ENCODE results near the gene SCN7A. TPM values are rescaled to one million over a fixed set of nuclear protein-coding genes. Genes with fewer than 3 reads are reported as not detected.
"Not testable (repeated sequence)": the region's sequence is repeated elsewhere in the genome, so short reads cannot be mapped to it uniquely, and the experiment has no call there.

Gene SCN7A
- total and polyA plus RNA-seq, 4 donors: 0.05 to 7.9 (median 1.1) TPM

DNA sequence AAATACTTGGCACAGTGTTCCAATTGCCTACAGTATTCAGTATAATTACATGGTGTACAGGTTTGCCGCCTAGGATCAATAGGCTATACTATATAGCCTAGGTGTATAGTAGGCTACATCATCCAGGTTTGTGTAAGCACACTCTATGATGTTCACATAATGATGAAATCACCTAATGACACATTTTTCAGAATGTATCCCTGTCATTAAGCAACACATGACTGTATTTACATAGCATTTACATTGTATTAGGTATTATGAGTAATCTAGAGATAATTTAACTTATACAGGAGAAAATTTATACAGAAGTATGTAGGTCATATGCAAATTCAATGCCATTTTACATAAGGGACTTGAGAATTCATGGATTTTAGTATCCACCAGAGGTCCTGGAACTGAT lies 35.4 kb downstream of the SCN7A start (continued):
- TF ChIP-seq ZBTB33 (IDR thresholded peaks at IDR 0.05) (no peak), YY1 (IDR thresholded peaks at IDR 0.05) (no peak), NR2F2 (IDR thresholded peaks at IDR 0.05) (no peak), JUND (IDR thresholded peaks at IDR 0.05) (no peak), RXRA (IDR thresholded peaks at IDR 0.05) (no peak)

GRCh38 chr2:166455823-166456222 lies 38.2 kb downstream of the SCN7A start:
- H3K4me1 ChIP-seq (ENCODE audit: control insufficient read depth in 4 of 4, insufficient read depth in 4 of 4, low read length in 3 of 4); H3K36me3 ChIP-seq (ENCODE audit: control insufficient read depth in 4 of 4, insufficient read depth in 3 of 4, low read depth in 1 of 4, low read length in 3 of 4); H3K9ac ChIP-seq (ENCODE audit: low read depth in 1 of 2, low read length in 2 of 2); DNase-seq (ENCODE audit: low spot score); H3K27me3 ChIP-seq (ENCODE audit: control insufficient read depth in 4 of 4, insufficient read depth in 4 of 4, low read length in 3 of 4); H3K9me3 ChIP-seq (ENCODE audit: control insufficient read depth in 4 of 4, low read length in 3 of 4); H3K27ac ChIP-seq (ENCODE audit: low read depth in 1 of 2, low read length in 2 of 2): not testable (repeated sequence)
- WGBS: 89% methylated on average over 4 of the region's 4 CpGs
- H3K4me3 ChIP-seq (ENCODE audit: low read depth in 1 of 3, low read length in 3 of 3): peak overlapping the region in 1 of 3 donors; percentile 6

GRCh38 chr2:166454006-166454595 lies 39.9 kb downstream of the SCN7A start:
- DNase-seq (ENCODE audit: low spot score): no peak
- TF ChIP-seq RXRA (IDR thresholded peaks at IDR 0.05): no peak
- no peak for TF ChIP-seq HNF4G (IDR thresholded peaks at IDR 0.05)
- no peak for TF ChIP-seq ATF3 (IDR thresholded peaks at IDR 0.05)
- TF ChIP-seq ZBTB33 (IDR thresholded peaks at IDR 0.05): no peak
- no peak for TF ChIP-seq HNF4A (conservative IDR thresholded peaks at IDR 0.05)
- 68% methylated on average over 2 of the region's 2 CpGs for WGBS

GRCh38 chr2:166451468-166451867 lies 42.6 kb downstream of the SCN7A start:
- WGBS: 87% methylated on average over 1 of the region's 1 CpG

More at GRCh38 chr2:166454006-166454595, 39.9 kb downstream of the SCN7A start:
- Histone ChIP-seq H3K27ac (ENCODE audit: low read depth in 1 of 2, low read length in 2 of 2) (no peak overlapping the region), H3K9me3 (ENCODE audit: control insufficient read depth in 4 of 4, low read length in 3 of 4) (no peaks in the 10 kb centered on the region), H3K4me1 (ENCODE audit: control insufficient read depth in 4 of 4, insufficient read depth in 4 of 4, low read length in 3 of 4) (no peaks in the 10 kb centered on the region), H3K9ac (ENCODE audit: low read depth in 1 of 2, low read length in 2 of 2) (no peak overlapping the region), H3K27me3 (ENCODE audit: control insufficient read depth in 4 of 4, insufficient read depth in 4 of 4, low read length in 3 of 4) (no peaks in the 10 kb centered on the region), H3K4me3 (ENCODE audit: low read depth in 1 of 3, low read length in 3 of 3) (no peak overlapping the region), H3K36me3 (ENCODE audit: control insufficient read depth in 4 of 4, insufficient read depth in 3 of 4, low read depth in 1 of 4, low read length in 3 of 4) (no peaks in the 10 kb centered on the region)

More at GRCh38 chr2:166451468-166451867, 42.6 kb downstream of the SCN7A start:
- no peaks in the 10 kb centered on the region for H3K9me3 ChIP-seq (ENCODE audit: control insufficient read depth in 4 of 4, low read length in 3 of 4)
- no peaks in the 10 kb centered on the region for H3K4me1 ChIP-seq (ENCODE audit: control insufficient read depth in 4 of 4, insufficient read depth in 4 of 4, low read length in 3 of 4)
- H3K27ac ChIP-seq (ENCODE audit: low read depth in 1 of 2, low read length in 2 of 2): no peak overlapping the region
- no peak overlapping the region for H3K9ac ChIP-seq (ENCODE audit: low read depth in 1 of 2, low read length in 2 of 2)
- no peaks in the 10 kb centered on the region for H3K27me3 ChIP-seq (ENCODE audit: control insufficient read depth in 4 of 4, insufficient read depth in 4 of 4, low read length in 3 of 4)
- DNase-seq (ENCODE audit: low spot score): no peak
- TF ChIP-seq YY1 (IDR thresholded peaks at IDR 0.05) (no peak), NR2F2 (IDR thresholded peaks at IDR 0.05) (no peak), RXRA (IDR thresholded peaks at IDR 0.05) (no peak), HNF4G (IDR thresholded peaks at IDR 0.05) (no peak), ATF3 (IDR thresholded peaks at IDR 0.05) (no peak), RAD21 (IDR thresholded peaks at IDR 0.05) (no peak), JUND (IDR thresholded peaks at IDR 0.05) (no peak), EGR1 (IDR thresholded peaks at IDR 0.05; ENCODE audit: low read depth in 2 of 2) (no peak), FOXA1 (IDR thresholded peaks at IDR 0.05) (no peak), HNF4A (conservative IDR thresholded peaks at IDR 0.05) (no peak), SP1 (IDR thresholded peaks at IDR 0.05) (no peak), FOXA2 (IDR thresholded peaks at IDR 0.05) (no peak)
- TF ChIP-seq, protein P1, sequence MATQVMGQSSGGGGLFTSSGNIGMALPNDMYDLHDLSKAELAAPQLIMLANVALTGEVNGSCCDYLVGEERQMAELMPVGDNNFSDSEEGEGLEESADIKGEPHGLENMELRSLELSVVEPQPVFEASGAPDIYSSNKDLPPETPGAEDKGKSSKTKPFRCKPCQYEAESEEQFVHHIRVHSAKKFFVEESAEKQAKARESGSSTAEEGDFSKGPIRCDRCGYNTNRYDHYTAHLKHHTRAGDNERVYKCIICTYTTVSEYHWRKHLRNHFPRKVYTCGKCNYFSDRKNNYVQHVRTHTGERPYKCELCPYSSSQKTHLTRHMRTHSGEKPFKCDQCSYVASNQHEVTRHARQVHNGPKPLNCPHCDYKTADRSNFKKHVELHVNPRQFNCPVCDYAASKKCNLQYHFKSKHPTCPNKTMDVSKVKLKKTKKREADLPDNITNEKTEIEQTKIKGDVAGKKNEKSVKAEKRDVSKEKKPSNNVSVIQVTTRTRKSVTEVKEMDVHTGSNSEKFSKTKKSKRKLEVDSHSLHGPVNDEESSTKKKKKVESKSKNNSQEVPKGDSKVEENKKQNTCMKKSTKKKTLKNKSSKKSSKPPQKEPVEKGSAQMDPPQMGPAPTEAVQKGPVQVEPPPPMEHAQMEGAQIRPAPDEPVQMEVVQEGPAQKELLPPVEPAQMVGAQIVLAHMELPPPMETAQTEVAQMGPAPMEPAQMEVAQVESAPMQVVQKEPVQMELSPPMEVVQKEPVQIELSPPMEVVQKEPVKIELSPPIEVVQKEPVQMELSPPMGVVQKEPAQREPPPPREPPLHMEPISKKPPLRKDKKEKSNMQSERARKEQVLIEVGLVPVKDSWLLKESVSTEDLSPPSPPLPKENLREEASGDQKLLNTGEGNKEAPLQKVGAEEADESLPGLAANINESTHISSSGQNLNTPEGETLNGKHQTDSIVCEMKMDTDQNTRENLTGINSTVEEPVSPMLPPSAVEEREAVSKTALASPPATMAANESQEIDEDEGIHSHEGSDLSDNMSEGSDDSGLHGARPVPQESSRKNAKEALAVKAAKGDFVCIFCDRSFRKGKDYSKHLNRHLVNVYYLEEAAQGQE (IDR thresholded peaks at IDR 0.05): no peak
- H3K36me3 ChIP-seq (ENCODE audit: control insufficient read depth in 4 of 4, insufficient read depth in 3 of 4, low read depth in 1 of 4, low read length in 3 of 4): no peaks in the 10 kb centered on the region
- H3K4me3 ChIP-seq (ENCODE audit: low read depth in 1 of 3, low read length in 3 of 3): no peak overlapping the region
